HepG2 (cell line): Measurements from ENCODE around the gene SIK2. TPM values are rescaled to one million over a fixed set of nuclear protein-coding genes. Genes with fewer than 3 reads are reported as not detected.
A peak's percentile ranks its signal among the peaks of the same experiment; 100 is the strongest.

ENCODE experiments used
- ARID5B ChIP-seq: IDR thresholded peaks from 2 replicates; pipeline ENCODE4 v1.4.0; 2020; ENCODE audit warnings: mild to moderate bottlenecking, missing genetic modification reagents
- DPF2 ChIP-seq: sonication (generic); formaldehyde crosslinking; IDR thresholded peaks from 2 replicates; pipeline ENCODE4 v1.4.0; 2020; ENCODE audit warnings: mild to moderate bottlenecking, low read depth, missing genetic modification reagents, borderline replicate concordance
- EHMT2 ChIP-seq: fragments of 200-600 bp; sonication (generic); IDR thresholded peaks from 2 replicates; pipeline ENCODE4 v1.7.0; 2017; ENCODE audit warnings: antibody characterized with exemption, low read depth, low read length, borderline replicate concordance
- ERF ChIP-seq: IDR thresholded peaks from 2 replicates; pipeline ENCODE4 v1.6.1; 2018; ENCODE audit warnings: missing biosample characterization, missing genetic modification reagents
- FOXC1 ChIP-seq: sonication (generic); formaldehyde crosslinking; IDR thresholded peaks from 2 replicates; pipeline ENCODE4 v1.8.0; 2022; ENCODE audit warnings: mild to moderate bottlenecking, missing genetic modification reagents, borderline replicate concordance
- HNRNPLL ChIP-seq: fragments of 200-400 bp; formaldehyde crosslinking; IDR thresholded peaks from 2 replicates; pipeline ENCODE4 v1.6.1; 2017; ENCODE audit warnings: mild to moderate bottlenecking, low read depth, low read length; ENCODE audit not compliant: poor library complexity, severe bottlenecking
- KLF12 ChIP-seq: sonication (generic); formaldehyde crosslinking; IDR thresholded peaks from 2 replicates; pipeline ENCODE4 v1.4.0; 2020; ENCODE audit warnings: missing genetic modification reagents, borderline replicate concordance
- NCOR1 ChIP-seq: fragments of 200-600 bp; sonication (generic); IDR thresholded peaks from 2 replicates; pipeline ENCODE4 v1.7.0; 2017; ENCODE audit warnings: antibody characterized with exemption, low read length, borderline replicate concordance
- RELA ChIP-seq: sonication (generic); formaldehyde crosslinking; IDR thresholded peaks from 2 replicates; pipeline ENCODE4 v1.4.0; 2020; ENCODE audit warnings: missing genetic modification reagents
- RFX1 ChIP-seq: fragments of 450-650 bp; IDR thresholded peaks from 2 replicates; pipeline ENCODE4 v1.6.1; 2017
- USF2 ChIP-seq, 2 experiments: sonication (generic) in 1 of 2; formaldehyde crosslinking in 1 of 2; IDR thresholded peaks; 2 replicates each; pipeline versions ENCODE4 v1.5.1 to v1.6.1; 2011 to 2020; ENCODE audit warnings: borderline replicate concordance in 1 of 2, low read depth in 1 of 2, low read length in 1 of 2, mild to moderate bottlenecking in 1 of 2, missing genetic modification reagents in 1 of 2, moderate library complexity in 1 of 2
- YEATS4 ChIP-seq: sonication (generic); formaldehyde crosslinking; IDR thresholded peaks from 2 replicates; pipeline ENCODE4 v1.4.0; 2020; ENCODE audit warnings: missing genetic modification reagents, borderline replicate concordance
- ZBTB46 ChIP-seq: sonication (generic); formaldehyde crosslinking; IDR thresholded peaks from 2 replicates; pipeline ENCODE4 v1.4.0; 2020; ENCODE audit warnings: mild to moderate bottlenecking, missing genetic modification reagents, borderline replicate concordance
- ZFP36 ChIP-seq: fragments of 150-350 bp; IDR thresholded peaks from 2 replicates; pipeline ENCODE4 v1.6.1; 2018; ENCODE audit warnings: borderline replicate concordance, low read length, low read depth; ENCODE audit not compliant: partially characterized antibody
- ZNF460 ChIP-seq: sonication (generic); formaldehyde crosslinking; IDR thresholded peaks from 2 replicates; pipeline ENCODE4 v1.5.1; 2020; ENCODE audit warnings: missing genetic modification reagents, mild to moderate bottlenecking, borderline replicate concordance
- ZNF879 ChIP-seq: sonication (generic); formaldehyde crosslinking; IDR thresholded peaks from 2 replicates; pipeline ENCODE4 v1.8.1; 2023; ENCODE audit warnings: missing genetic modification reagents
- polyA plus RNA-seq, 8 experiments: library from polyadenylated mRNA; depleted of rRNA in 3 of 8; stranded (reverse) in 7 of 8; unstranded in 1 of 8; fragments of >200 nt; fragmentation: Illumina TruSeq in 4 of 8; extraction: Trizol in 4 of 8; gene quantifications; 2 replicates each; pipeline versions ENCODE4 v1.2.1 to v1.2.3, GENCODE V29; 2011 to 2016; ENCODE audit warnings: low read depth in 4 of 8, missing spikeins in 1 of 8, mixed read lengths in 1 of 8; ENCODE audit not compliant: insufficient read depth in 1 of 8
- total RNA-seq, 5 experiments: library from RNA; depleted of rRNA; stranded (reverse); fragments of >200 nt; fragmentation: Illumina TruSeq; extraction: Trizol; gene quantifications; 2 replicates each; pipeline ENCODE4 v1.2.3, GENCODE V29; 2016; ENCODE audit warnings: low read depth in 1 of 5

The SIK2 gene
- total and polyA plus RNA-seq, 2 of the 13 experiments (the other 11 are each of a cell fraction or from before 2014, with no cell fraction given), result 8.1 to 15.4 TPM

- TF ChIP-seq ZBTB46 (no peak), ZFP36 (no peak), ERF (no peak), HNRNPLL (peak; percentile 92), ZNF460 (no peak), ZNF879 (CRISPR knock-in tag) (no peak), KLF12 (CRISPR knock-in tag) (no peak), RFX1 (no peak), NCOR1 (0 out of 2 replicates have a peak, but pooled peaks have one; percentile 21), DPF2 (CRISPR knock-in tag) (no peak), USF2 (IDR thresholded peaks at IDR 0.05; ENCODE audit: low read depth, low read length) (no peak), USF2 (CRISPR knock-in tag; IDR thresholded peaks at IDR 0.05; ENCODE audit: borderline replicate concordance) (no peak), FOXC1 (CRISPR knock-in tag) (no peak), ARID5B (CRISPR knock-in tag) (no peak), YEATS4 (CRISPR knock-in tag) (no peak), RELA (CRISPR knock-in tag) (no peak), EHMT2 (0 out of 2 replicates have a peak, but pooled peaks have one; percentile 36)
These were observed 29.4 kb downstream of the SIK2 start (continued) for GRCh38 chr11:111631666-111632039.
